SU-DHL-6 (cell line): ENCODE measurements around the gene MOAP1.

Experiments
- H2AFZ ChIP-seq: fragments of 200-600 bp; sonication (generic); 2 replicates; pipeline ENCODE4 v1.6.1; 2014; ENCODE audit warnings: low read depth, mild to moderate bottlenecking, moderate library complexity, mixed read lengths, antibody characterized with exemption, low read length; ENCODE audit not compliant: severe bottlenecking
- H3F3A ChIP-seq: fragments of 200-600 bp; shearing (Covaris generic); 2 replicates; pipeline ENCODE4 v1.6.0; 2016; ENCODE audit warnings: antibody characterized with exemption, mild to moderate bottlenecking; ENCODE audit not compliant: insufficient read depth
- H3K27ac ChIP-seq: fragments of 200-600 bp; sonication (generic); 2 replicates; pipeline ENCODE4 v1.5.1; 2016; ENCODE audit warnings: low read depth, mild to moderate bottlenecking, low read length, moderate library complexity, mixed read lengths
- H3K27me3 ChIP-seq: fragments of 200-600 bp; sonication (generic), shearing (Covaris generic); 2 replicates; pipeline ENCODE4 v1.6.0; 2014; ENCODE audit warnings: mild to moderate bottlenecking, low read length
- H3K36me3 ChIP-seq: fragments of 200-600 bp; sonication (generic); 2 replicates; pipeline ENCODE4 v1.6.1; 2014; ENCODE audit warnings: mild to moderate bottlenecking, low read length, mixed read lengths
- H3K4me2 ChIP-seq: fragments of 300-600, 200-600 bp; shearing (Covaris generic), sonication (generic); 2 replicates; pipeline ENCODE4 v1.6.0; 2014; ENCODE audit warnings: low read length, low read depth, mild to moderate bottlenecking; ENCODE audit not compliant: poor library complexity, severe bottlenecking
- H3K4me3 ChIP-seq: fragments of 200-600 bp; sonication (generic); 2 replicates; pipeline ENCODE4 v1.5.1; 2014; ENCODE audit warnings: antibody characterized with exemption, low read length, mild to moderate bottlenecking, mixed read lengths; ENCODE audit not compliant: insufficient read depth, poor library complexity, severe bottlenecking
- H3K79me2 ChIP-seq: fragments of 200-600 bp; sonication (generic); 2 replicates; pipeline ENCODE4 v1.6.1; 2014; ENCODE audit warnings: mild to moderate bottlenecking, low read length, moderate library complexity; ENCODE audit not compliant: insufficient read depth
- H3K9ac ChIP-seq: fragments of 200-600 bp; sonication (generic); 2 replicates; pipeline ENCODE4 v1.7.0; 2014; ENCODE audit warnings: mild to moderate bottlenecking, low read length
- H3K9me2 ChIP-seq: fragments of 200-600 bp; sonication (generic); replicated peaks from 2 replicates; pipeline ENCODE4 v1.6.1; 2014; ENCODE audit warnings: low read length; ENCODE audit not compliant: insufficient read depth
- H3K9me3 ChIP-seq: fragments of 200-600 bp; sonication (generic); 2 replicates; pipeline ENCODE4 v1.6.1; 2014; ENCODE audit warnings: low read length, mixed read lengths; ENCODE audit not compliant: insufficient read depth
- H4K20me1 ChIP-seq: fragments of 200-600 bp; sonication (generic); 2 replicates; pipeline ENCODE4 v1.6.1; 2014; ENCODE audit warnings: low read depth, mild to moderate bottlenecking, antibody characterized with exemption, low read length, moderate library complexity, mixed read lengths
- EZH2phosphoT487 ChIP-seq: fragments of 200-600 bp; sonication (generic), shearing (Covaris generic); conservative IDR thresholded peaks from 2 replicates; pipeline ENCODE4 v1.6.1; 2018; ENCODE audit warnings: mild to moderate bottlenecking, antibody characterized with exemption, low read length, moderate library complexity, mixed read lengths
- TF ChIP-seq, protein P1 (sequence below): fragments of 200-600 bp; sonication (generic); IDR thresholded peaks from one replicate; pipeline ENCODE4 v1.5.1; 2017; ENCODE audit warnings: antibody characterized with exemption, mild to moderate bottlenecking, low read length, moderate library complexity; ENCODE audit not compliant: insufficient read depth, poor library complexity, severe bottlenecking

Gene MOAP1

DNA sequence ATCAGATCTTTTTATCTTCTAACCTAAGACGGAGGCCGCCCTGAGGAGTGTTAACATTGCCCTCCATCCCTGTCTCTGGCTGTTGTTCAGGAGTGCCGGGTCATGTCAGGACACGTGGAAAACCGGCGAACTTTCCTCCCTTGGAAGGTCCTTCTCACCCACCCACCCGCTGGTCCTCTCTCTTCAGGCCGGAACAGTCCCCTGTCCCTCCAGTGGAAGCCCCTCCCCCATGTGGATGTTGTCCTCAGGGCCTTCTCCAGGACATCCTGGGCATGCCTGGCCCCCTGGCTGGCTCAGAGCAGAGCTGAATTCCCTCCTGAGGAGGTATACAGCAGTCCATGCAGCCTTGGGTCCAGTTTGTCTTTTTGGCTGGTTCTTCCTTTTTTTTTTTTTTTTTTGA lies 48.7 kb downstream of the MOAP1 start:
- Histone ChIP-seq H3K9me3 (no peaks in the 10 kb centered on the region), H3F3A (no peaks in the 10 kb centered on the region), H3K4me2 (no peak overlapping the region), H3K27ac (no peak overlapping the region), H3K27me3 (no peaks in the 10 kb centered on the region), H4K20me1 (no peaks in the 10 kb centered on the region), H3K4me3 (no peak overlapping the region), H3K79me2 (no peaks in the 10 kb centered on the region), H2AFZ (no peak overlapping the region), H3K9me2 (no peaks in the 10 kb centered on the region), H3K36me3 (no peaks in the 10 kb centered on the region), H3K9ac (no peak overlapping the region)
- no peak for TF ChIP-seq EZH2phosphoT487
- TF ChIP-seq, protein P1, sequence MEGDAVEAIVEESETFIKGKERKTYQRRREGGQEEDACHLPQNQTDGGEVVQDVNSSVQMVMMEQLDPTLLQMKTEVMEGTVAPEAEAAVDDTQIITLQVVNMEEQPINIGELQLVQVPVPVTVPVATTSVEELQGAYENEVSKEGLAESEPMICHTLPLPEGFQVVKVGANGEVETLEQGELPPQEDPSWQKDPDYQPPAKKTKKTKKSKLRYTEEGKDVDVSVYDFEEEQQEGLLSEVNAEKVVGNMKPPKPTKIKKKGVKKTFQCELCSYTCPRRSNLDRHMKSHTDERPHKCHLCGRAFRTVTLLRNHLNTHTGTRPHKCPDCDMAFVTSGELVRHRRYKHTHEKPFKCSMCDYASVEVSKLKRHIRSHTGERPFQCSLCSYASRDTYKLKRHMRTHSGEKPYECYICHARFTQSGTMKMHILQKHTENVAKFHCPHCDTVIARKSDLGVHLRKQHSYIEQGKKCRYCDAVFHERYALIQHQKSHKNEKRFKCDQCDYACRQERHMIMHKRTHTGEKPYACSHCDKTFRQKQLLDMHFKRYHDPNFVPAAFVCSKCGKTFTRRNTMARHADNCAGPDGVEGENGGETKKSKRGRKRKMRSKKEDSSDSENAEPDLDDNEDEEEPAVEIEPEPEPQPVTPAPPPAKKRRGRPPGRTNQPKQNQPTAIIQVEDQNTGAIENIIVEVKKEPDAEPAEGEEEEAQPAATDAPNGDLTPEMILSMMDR: no peak

DNA sequence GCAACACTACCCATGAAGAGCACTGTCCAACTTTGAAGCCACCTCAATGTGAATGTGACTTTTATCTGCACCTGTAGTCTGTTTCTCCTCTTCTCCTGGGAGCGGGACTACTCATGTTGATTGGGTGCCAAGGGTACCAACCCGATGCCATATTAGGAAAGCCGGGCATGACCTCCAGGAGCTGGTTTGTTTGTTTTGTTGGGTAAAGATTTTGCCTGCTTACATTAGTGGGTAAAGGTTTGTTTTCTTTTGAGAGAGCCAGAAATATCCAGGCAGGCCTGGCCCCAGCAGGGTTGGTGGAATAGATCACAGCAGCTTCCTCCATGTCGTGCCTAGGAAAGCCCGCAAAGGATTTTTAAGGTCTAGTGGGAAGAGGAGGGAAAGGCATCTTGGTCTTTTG lies 49.3 kb downstream of the MOAP1 start:
- no peaks in the 10 kb centered on the region for H3K36me3 ChIP-seq
- no peak overlapping the region for H3K4me2 ChIP-seq
- no peaks in the 10 kb centered on the region for H3F3A ChIP-seq
- H3K79me2 ChIP-seq: no peaks in the 10 kb centered on the region
- TF ChIP-seq EZH2phosphoT487: no peak
- TF ChIP-seq, protein P1: no peak
- H3K27me3 ChIP-seq: no peaks in the 10 kb centered on the region
- H2AFZ ChIP-seq: no peak overlapping the region
- no peaks in the 10 kb centered on the region for H3K9me2 ChIP-seq
- H3K9ac ChIP-seq: no peak overlapping the region
- H3K27ac ChIP-seq: no peak overlapping the region
- no peak overlapping the region for H3K4me3 ChIP-seq
- no peaks in the 10 kb centered on the region for H4K20me1 ChIP-seq
- no peaks in the 10 kb centered on the region for H3K9me3 ChIP-seq

DNA sequence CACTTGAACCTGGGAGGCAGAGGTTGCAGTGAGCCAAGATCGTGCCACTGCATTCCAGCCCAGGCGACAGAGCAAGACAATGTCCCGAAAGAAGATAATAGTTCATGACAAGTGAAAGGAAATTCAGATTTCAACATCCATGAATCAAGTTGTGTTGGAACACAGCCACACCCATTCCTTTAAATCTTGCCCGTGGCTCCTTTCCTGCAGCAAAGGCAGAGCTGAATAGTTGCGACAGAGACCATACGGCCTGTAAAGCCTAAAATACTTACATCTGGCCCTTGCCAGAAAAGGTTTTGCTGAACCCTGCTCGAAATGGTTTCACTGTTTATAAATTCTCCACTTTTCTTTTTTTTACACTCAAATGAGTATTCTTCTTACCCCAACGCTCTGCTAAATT lies 51.2 kb downstream of the MOAP1 start:
- TF ChIP-seq EZH2phosphoT487: no peak
- TF ChIP-seq, protein P1: no peak
- H2AFZ ChIP-seq: no peak overlapping the region
- H3K9me3 ChIP-seq: no peaks in the 10 kb centered on the region
- H3K4me2 ChIP-seq: no peak overlapping the region
- no peaks in the 10 kb centered on the region for H3K27me3 ChIP-seq
- H3K4me3 ChIP-seq: no peak overlapping the region
- no peaks in the 10 kb centered on the region for H4K20me1 ChIP-seq
- no peak overlapping the region for H3K9ac ChIP-seq
- no peak overlapping the region for H3K27ac ChIP-seq
- no peaks in the 10 kb centered on the region for H3F3A ChIP-seq
- H3K9me2 ChIP-seq: no peaks in the 10 kb centered on the region
- H3K36me3 ChIP-seq: no peaks in the 10 kb centered on the region
- no peaks in the 10 kb centered on the region for H3K79me2 ChIP-seq
